LHCN-M2 (cell line): ENCODE results near the gene TCF23. TPM values are rescaled to one million over a fixed set of nuclear protein-coding genes. Genes with fewer than 3 reads are reported as not detected.

Experiments
- DNase-seq: peaks from one replicate; pipeline ENCODE4 v3.0.0-alpha.2; 2012; ENCODE audit warnings: low read depth
- total RNA-seq: library from RNA; depleted of rRNA; stranded (reverse); fragments of >200 nt; gene quantifications from 2 replicates; pipeline ENCODE4 v1.2.3, GENCODE V29; 2014

Gene TCF23
- total RNA-seq, 1 experiment from 2014 or later: not detected

DNA sequence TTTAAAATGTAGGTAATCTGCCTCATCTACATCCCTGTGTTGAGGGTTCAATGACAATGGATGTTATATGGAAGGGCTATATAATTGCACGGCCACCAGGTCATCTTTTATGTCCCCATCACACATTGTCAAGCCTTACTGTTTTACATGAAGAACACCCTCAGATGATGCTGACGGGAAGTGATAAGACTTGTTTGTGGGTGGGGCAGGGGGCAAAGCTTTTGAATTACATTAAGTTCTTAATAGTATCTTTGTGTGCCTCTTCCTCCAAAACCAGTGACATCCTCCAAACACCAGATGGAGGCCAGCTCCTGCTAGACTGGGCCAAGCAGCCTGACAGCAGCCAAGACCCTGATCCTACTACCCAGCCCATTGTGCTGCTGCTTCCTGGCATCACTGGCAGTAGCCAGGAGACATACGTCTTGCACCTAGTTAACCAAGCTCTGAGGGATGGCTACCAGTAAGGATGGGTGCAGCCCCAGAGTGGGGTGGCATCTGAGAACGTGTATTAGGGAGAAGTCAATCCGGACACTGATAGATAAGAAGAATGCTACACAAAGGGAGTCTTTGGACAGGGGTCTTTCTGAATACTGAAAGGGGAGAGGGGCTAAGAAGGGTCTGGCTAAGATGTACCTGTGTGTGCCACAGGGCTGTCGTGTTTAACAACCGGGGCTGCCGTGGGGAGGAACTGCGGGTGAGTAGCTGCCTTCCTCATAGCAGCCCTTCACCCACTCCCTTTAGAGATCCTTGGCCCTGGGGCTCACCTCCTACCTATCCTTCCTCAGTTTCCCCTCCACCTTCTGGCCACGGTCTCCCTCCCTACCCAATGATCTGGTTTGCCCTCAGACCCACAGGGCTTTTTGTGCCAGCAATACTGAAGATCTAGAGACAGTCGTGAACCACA is 19.9 kb upstream of the TCF23 start:
- DNase-seq: no peak

DNA sequence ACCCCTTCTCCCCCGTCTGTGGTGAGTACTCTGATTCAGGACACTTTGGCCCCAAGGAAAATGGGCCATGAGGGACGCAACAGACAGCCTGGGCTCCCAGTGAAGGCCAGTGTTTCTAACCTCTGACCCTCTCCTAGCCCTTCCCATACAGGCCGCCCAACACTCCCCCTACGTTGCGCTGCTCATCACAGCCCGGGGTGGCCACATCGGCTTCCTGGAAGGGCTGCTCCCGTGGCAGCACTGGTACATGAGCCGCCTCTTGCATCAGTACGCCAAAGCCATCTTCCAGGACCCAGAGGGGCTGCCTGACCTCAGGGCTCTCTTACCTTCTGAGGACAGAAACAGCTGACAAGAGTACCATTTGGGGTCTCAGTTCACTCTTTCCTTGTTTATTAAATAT is 18.4 kb upstream of the TCF23 start:
- DNase-seq: no peak

DNA sequence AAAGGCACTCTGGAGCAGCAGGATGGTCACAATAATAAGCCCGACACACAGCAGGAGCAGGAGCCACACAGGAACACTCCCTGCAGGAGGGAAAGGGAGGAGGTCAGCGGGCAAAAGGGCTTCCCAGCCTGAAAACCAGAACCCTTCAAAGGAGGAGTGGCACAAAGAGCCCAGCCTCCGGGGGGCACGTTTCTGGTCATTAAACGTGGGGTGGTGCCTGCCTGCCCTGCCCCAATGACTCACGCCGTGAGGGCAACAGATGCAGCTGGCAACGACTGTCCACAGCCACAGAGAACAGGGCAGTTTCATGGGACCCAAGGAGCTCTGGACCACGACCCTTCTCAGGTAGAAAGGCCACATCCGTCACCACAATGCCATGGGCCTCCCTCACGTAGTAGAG is 17.4 kb upstream of the TCF23 start:
- DNase-seq: peak; percentile 10

GRCh38 chr2:27133195-27133875 is 15.5 kb upstream of the TCF23 start:
- DNase-seq: no peak

- DNase-seq: peak; percentile 92
These were observed 14.7 kb upstream of the TCF23 start, which contains the start of gene PREB for GRCh38 chr2:27133905-27134780. TSS of gene PREB (minus strand) at chr2:27134636. CDS start at chr2:27134421, 215 bp downstream.

- no peak for DNase-seq
These were observed 13.9 kb upstream of the TCF23 start for GRCh38 chr2:27134781-27135477.

DNA sequence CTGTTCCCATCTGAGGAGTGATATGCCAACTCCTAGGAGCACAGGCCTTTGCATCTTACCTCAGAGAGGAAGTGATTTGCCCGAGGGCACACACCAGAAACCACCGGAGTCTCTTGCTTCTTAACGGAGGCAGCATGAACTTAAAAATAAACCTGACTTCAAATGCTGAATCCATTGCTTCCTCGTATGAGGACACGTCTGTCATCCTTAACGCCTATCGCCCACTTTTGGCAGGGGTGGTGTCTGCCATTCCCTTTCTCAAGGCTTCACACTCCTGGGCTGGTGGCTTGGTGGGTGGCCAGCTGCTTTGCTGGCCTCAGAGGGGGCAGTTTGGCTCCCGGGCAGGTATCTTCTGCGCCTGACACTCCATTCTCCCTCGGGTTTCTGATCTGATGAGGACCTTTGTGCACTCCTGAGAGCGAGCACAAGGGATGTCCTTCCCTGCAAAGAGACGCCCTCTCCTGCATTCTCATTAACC is 13.3 kb upstream of the TCF23 start:
- no peak for DNase-seq

GRCh38 chr2:27136751-27137150 is 12.1 kb upstream of the TCF23 start:
- no peak for DNase-seq

GRCh38 chr2:27137322-27137935 is 11.4 kb upstream of the TCF23 start:
- DNase-seq: no peak

GRCh38 chr2:27138111-27138510 is 10.7 kb upstream of the TCF23 start:
- DNase-seq: no peak

DNA sequence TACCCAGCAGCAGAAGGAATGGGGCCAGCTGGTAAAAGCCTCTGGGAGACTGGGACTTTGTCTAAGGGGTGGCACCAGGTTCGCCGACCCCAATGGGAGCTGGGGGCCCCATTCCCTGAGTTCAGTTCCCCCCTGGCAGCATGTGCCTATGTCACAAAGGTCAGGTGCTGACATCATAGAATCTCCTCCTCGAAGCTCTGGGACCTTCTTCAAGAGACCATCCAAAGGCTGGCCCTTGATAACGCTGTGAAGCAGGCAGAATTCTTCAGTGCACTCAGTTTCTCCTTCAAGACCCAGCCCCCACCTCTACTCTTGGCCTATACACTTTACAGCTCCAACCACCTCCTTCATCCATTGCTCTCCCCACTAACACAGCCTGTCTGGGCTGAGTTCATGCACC is 9.5 kb upstream of the TCF23 start, which contains the start of gene PRR30:
Gene PRR30, minus strand, starts transcription at position 101 of the 400 bp plus-strand sequence. CDS start 1,081 bp downstream, outside the sequence.
- DNase-seq: no peak

GRCh38 chr2:27143285-27143684 is 5.5 kb upstream of the TCF23 start:
- DNase-seq: no peak

- no peak for DNase-seq
These were observed 3.1 kb upstream of the TCF23 start for GRCh38 chr2:27145682-27146081.

DNA sequence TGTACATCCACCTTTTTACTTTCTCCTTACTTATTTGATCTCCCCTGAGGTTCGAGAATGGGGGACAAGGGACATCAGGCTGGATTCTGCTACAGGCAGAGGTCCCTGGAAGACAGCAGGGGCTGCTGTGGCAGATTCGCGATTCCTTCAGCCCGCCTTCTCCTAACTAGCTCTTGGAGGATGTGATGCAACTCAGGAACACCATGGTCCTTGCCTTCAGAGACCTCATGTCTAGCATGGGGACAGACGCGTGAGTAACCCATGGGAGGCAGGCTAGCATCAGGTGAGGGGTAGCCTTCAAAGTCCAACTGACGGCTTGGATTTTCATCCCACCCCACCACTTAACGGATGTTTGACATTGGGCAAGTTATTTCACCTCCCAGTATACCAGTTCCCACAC is 869 bp upstream of the TCF23 start:
- no peak for DNase-seq

- DNase-seq: no peak
These were observed 984 bp downstream of the TCF23 start for GRCh38 chr2:27149570-27150405.

GRCh38 chr2:27150639-27151230 is 1.9 kb downstream of the TCF23 start:
- DNase-seq: no peak

DNA sequence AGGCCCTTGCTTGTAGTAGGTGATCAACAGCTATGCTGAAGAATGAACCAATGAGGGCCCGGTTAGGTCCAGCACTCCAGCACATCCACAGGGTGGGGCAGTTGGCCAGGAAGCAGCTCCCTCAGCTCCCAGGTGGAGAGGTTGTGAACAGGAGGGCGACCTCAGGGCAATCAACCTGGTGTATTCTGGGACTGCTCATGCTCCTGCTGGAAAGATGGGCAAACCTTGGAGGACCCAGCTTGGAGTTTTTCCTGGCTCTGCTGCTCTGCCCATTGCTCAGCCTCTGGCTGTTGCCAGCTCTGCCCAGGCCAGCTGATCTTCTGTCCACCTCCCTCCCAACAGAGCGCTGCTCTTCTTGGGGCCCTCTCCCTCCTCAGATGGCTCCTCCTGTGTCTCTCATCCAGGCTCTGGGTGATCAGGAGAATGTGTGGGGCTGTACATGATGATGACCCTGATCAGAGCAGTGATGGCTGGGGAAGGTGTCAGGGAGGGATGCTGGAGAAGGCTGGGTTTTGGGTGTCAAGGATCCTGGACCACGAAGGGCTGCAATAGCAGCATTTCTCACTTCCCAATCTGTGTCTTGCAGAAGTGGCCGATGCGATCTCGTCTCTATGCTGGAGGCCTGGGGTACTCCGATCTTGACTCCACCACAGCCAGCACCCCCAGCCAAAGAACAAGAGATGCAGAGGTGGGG is 3.4 kb downstream of the TCF23 start:
- DNase-seq: no peak

GRCh38 chr2:27152796-27153464 is 4.1 kb downstream of the TCF23 start:
- DNase-seq: peak; percentile 10
